NCI-H1048 (cell line): ENCODE results near the gene HLA-DRA.
"Not testable (repeated sequence)": the region's sequence is repeated elsewhere in the genome, so short reads cannot be mapped to it uniquely, and the experiment has no call there.

ENCODE experiments used
- DNase-seq: peaks from one replicate; lab custom pipeline; 2025; lab: John Stamatoyannopoulos, UW

The HLA-DRA gene

DNA sequence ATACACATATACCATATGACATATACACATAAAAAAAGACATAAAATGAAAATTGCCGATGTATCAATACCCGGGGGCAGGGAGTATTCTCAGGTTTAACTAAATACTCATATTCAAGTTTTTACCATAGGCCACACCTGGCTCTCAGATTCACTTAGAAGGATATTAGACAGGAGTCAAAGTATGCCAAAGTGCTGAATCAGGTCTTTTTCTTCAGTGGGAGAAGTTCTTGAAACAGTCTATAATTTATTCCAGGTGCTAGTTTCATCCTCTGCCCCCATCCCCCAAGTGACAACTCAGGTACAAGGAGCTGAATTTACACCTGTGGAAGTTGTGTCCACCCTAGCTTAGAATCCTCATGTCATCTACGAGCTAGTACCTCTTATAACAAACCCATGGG is 8.5 kb upstream of the HLA-DRA start:
- DNase-seq: no peak

DNA sequence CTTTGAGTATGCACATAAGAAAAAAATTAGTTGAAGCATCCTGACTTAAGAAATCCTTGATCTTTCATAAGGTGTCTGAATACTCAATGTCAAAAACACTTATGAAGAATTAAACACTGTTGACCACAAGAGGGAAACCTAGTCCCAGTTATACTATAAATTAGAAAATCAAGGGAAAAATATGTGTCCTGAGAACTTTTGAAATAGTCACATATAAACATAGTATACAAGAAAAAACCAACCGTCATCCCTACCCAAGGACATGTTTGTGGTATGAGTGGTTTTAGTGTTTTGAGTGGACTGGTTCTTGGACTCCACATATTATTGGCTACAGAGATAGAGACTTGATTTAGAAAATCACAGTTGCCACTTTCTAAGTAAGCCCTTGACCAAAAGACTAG is 7.6 kb upstream of the HLA-DRA start:
- DNase-seq: no peak

DNA sequence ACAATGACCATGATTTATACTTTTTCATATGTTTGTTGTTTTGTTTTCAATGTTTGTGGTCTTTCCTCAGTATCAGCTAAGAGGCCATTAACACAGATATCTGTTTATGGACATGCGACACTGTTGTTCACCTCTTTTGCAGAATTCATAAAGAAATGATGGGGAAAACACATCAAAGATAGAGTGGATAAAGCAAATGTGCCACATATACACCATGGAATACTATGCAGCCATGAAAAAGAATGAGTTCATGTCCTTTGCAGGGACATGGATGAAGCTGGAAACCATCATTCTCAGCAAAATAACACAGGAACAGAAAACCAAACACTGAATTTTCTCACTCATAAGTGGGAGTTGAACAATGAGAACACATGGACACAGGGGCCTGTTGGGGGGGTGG is 5.7 kb upstream of the HLA-DRA start:
- DNase-seq: not testable (repeated sequence)

DNA sequence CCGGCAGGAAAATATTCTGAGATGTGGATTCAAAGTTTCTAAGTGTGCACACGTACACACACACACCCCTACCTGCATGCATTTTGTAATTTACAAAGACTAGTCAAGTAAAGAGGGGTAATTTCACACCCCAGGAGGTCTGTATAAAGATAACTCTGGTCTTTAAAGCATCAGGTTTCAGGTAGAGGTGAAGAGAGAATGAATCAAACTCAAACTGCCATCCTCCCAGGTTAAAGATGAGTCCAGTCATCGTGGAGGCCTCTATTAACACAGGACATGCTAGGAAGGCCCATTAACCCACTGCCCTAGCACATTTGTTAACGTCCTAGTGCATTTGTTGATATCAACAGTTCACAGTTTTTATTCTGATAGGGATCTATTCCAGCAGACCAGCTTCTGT is 3.5 kb upstream of the HLA-DRA start:
- no peak for DNase-seq

DNA sequence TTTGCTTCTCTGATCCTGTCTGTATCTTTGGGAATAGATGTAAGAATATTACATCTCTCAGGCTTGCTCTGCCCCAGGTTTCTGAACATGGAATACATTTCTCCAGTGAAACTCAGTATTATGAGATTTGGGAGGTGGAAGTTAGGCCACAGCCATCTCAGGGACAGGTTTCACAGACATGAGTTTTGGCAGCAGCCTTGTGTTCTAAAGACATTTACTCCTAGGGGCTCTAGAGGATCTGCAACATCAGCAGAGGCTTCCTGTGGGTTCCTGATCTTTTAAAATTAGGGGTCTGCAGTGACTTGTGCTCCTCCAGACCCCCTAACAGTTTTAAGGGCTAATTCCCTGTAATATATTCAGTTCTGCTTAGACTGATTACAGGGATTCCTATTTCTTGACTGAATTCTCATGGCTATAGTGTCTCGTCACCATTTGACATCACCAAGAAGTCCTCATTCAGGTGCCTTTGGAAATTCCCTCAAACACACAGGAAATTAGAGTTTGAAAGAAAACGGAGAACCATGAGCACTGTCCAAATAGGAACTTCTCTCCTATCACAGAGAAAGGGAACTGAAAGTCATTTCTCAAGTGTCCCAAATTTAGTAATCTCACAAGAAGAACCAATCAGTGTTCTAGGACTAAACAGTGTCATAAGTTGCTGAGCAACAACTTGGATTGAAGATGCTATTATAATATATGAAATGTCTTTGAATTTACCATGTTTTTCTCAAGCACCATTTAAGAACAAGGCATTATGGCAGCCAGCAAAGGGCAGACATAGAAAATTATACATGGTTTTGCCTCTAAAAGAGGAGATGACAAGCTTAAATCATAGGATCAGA is 2.5 kb upstream of the HLA-DRA start:
- DNase-seq: no peak

DNA sequence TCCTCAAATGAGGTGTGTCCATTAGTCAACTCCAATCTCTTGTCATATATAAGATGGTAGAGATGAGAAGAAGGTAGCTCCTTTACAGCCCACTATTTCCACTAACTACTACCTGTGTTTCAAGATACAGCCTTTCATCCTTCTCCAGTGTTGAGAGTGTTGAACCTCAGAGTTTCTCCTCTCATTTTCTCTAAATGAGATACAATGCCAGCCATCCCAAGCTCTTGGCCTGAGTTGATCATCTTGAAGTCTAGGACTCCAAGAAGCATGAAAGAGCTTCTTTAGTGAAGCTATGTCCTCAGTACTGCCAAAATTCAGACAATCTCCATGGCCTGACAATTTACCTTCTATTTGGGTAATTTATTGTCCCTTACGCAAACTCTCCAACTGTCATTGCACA is 548 bp upstream of the HLA-DRA start:
- no peak for DNase-seq

DNA sequence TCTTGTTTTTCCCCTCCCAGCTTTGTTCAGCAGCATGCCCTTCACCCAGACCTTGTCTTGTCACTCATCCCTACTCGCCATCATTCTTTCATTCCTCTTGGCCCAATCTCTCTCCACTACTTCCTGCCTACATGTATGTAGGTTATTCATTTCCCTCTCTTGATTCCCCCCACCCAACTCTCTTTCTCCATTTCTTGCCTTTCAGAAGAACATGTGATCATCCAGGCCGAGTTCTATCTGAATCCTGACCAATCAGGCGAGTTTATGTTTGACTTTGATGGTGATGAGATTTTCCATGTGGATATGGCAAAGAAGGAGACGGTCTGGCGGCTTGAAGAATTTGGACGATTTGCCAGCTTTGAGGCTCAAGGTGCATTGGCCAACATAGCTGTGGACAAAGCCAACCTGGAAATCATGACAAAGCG is 2.6 kb downstream of the HLA-DRA start:
- DNase-seq: no peak

DNA sequence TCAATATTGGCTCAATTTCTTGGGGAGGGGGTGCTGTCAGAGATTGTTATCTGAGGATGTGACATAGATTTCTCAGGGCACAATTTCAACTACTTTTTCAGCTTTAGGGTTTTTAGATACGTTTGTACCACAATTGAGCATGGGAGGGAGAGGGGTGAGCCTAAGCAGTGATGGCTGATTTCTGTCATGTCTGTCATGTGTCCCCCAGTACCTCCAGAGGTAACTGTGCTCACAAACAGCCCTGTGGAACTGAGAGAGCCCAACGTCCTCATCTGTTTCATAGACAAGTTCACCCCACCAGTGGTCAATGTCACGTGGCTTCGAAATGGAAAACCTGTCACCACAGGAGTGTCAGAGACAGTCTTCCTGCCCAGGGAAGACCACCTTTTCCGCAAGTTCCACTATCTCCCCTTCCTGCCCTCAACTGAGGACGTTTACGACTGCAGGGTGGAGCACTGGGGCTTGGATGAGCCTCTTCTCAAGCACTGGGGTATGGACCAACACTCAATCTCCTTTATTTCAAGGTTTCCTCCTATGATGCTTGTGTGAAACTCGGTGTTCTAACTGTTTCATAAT is 3.4 kb downstream of the HLA-DRA start:
- no peak for DNase-seq

DNA sequence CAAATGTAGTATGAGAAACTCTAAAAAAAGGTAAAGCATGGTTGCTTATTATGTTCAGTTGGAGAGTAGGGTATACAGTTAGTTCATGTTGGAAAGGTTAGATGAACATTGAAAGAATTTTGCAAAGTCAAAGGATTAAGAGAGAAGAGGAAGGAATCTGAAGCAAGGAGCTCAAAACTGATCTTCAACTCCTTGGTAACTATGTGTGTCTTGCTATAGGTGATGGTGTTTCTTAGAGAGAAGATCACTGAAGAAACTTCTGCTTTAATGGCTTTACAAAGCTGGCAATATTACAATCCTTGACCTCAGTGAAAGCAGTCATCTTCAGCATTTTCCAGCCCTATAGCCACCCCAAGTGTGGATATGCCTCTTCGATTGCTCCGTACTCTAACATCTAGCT is 4.7 kb downstream of the HLA-DRA start:
- no peak for DNase-seq

DNA sequence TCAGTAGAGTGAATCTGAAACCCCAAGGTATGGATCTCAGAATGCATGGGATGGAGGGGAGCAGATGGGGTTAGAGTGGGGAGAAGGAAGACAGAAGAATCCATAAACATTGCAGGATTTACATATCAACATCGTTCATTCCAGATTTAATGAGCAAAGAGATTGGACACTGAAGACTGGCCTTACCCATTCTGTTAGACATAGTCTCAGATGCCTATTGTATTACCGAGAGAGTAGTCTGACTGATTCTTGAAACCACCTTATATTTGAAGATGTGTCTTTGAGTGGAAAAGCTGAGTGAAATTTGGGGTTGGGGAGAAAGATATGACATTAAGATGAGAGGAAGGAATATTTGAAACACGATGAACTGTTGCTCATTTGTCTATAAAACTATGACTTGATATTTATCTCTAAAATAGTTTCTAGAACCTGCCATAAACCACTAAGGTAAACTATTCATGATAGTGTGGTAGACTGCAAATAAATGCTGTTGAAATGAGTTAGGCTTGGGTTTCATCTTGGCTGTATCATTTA is 5.7 kb downstream of the HLA-DRA start:
- no peak for DNase-seq

DNA sequence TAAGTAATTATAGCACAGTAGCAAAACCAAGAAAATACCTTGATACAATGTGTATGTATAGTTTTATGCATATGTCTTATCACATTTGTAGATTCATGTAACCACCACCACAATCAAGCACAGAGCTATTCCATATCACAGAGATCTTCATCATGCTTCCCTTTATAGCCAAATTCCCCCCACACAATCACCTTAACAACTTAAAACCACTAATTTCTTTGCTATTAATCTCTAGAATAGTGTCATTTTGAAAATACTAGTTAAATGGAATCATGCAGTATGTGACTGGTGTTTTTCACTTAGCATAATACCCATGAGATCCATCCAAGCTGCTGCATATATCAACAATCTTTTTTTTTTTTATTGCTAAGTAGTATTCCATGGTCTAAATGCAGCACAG is 8.2 kb downstream of the HLA-DRA start:
- no peak for DNase-seq

DNA sequence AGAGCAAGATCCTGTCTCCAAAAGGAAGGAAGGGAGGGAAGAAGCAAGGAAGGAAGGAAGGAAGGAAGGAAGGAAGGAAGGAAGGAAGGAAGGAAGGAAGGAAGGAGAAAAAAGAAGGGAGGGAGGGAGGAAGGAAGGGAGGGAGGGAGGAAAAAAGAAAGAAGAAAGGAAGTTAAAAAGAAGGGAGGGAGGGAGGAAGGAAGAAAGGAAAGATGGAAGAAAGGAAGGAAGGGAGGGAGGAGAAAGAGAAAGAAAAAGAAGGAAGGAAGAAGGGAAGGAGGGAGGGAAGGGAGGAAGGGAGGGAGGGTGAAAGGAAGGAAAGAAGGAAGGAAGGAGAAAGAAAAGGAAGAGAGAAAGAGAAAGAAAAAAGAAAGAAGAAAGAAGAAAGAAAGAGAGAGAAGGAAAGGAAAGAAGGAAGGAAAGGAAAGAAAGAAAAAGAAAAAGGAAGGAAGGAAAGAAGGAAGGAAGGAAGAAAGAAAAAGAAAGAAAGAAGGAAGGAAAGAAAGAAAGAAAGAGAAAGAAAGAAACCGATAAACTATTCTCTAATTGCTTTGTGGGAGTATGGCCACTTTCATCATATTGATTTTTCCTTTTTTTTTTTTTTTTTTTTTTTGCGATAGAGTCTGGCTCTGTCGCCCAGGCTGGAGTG is 9.5 kb downstream of the HLA-DRA start:
- no peak for DNase-seq

DNA sequence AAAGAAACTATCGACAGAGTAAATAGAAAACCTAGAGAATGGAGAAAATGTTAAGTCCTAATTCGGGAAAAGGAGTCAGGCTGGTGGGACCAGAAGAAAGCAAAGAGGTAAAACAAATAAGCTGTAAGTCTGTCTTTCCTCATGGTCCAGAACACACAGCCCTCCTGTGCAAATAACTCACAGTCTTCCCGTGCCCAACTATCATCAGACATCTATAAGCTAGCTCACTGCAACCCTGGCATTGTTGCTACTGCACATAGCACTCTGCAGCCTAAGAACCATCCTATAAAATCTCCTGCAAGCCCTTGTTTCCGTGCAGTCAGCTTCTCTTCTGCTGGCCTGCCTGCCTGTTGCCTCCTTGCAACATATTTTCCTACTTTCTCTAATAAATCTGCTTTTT is 17.4 kb downstream of the HLA-DRA start:
- DNase-seq: no peak

DNA sequence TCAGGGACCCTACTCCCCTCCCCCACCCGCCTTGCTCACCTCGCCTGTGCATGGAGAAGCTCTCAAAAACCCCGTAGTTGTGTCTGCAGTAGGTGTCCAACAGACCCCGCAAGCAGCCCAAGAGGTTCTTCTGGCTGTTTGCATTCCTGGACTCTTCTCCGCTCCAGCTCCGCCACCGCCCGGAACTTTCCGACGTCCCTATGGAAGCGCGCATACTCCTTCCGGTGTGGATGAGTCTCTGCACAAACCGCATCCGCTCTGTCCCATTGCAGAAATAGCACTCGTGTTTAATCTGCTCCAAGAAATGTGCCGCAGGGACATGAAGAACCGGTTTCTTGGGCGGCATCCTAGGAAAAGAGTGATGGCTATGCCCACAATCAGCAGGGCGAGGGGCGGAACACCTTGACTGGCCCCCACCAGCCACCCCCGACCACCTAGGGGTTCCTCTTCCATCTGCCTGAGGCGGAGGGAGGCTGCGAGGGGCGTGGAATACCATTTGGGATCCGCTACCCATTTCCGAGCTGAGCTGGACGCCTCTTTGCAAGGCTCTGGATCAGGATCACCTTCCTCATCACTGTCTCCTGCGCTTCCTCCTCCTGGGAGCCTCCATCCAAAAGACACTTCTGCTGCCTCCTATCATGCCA is 20.2 kb downstream of the HLA-DRA start:
- DNase-seq: no peak

DNA sequence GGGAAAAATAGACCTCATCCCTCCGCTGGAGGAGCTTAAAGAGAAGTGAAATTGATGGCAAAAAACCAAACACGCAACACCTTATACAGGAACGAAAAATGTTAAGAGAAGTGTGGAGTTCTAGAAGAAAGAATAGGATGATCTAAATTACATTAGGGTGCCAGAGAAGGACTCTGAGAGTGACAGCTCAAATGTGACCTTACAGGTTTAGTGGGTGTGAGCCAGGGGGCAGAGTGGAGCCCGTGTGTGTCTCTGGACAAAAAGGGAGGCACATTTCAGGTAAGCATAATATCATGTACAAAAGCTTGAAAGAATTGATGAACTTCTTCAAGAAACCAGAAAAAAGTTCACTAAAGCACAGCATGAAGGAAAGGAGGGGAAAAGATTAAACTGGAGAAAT is 20.8 kb downstream of the HLA-DRA start:
- no peak for DNase-seq

DNA sequence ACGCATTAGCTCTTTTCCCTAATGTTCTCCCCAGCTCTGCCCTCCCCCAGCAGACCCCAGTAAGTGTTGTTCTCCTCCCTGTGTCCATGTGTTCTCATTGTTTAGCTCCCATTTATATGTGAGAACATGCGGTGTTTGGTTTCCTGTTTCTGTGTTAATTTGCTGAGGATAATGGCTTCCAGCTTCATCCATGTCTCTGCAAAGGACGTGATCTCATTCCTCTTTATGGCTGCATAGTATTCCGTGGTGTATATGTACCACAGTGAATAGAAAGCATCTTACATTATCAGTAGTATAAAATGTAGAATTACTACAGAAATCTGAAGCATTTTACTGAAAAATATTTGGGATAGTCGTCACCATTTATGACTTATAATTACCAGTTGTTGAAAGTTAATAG is 21.8 kb downstream of the HLA-DRA start:
- no peak for DNase-seq

DNA sequence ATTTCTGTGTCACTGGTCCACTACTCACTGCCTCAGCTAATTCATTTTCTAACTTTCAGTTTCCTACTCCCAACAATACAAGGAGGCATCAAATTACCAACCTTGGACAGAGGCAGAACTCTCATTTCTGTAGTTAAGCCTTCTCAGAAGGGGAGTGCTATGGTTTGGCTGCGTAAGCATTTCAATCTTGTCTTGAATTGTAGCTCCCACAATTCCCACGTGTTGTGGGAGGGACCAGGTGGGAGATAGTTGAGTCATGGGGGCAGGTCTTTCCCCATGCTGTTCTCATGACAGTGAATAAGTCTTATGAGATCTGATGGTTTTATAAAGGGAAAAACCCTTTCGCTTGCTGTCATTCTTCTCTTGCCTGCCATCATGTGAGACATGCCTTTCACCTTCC is 22.9 kb downstream of the HLA-DRA start:
- no peak for DNase-seq

DNA sequence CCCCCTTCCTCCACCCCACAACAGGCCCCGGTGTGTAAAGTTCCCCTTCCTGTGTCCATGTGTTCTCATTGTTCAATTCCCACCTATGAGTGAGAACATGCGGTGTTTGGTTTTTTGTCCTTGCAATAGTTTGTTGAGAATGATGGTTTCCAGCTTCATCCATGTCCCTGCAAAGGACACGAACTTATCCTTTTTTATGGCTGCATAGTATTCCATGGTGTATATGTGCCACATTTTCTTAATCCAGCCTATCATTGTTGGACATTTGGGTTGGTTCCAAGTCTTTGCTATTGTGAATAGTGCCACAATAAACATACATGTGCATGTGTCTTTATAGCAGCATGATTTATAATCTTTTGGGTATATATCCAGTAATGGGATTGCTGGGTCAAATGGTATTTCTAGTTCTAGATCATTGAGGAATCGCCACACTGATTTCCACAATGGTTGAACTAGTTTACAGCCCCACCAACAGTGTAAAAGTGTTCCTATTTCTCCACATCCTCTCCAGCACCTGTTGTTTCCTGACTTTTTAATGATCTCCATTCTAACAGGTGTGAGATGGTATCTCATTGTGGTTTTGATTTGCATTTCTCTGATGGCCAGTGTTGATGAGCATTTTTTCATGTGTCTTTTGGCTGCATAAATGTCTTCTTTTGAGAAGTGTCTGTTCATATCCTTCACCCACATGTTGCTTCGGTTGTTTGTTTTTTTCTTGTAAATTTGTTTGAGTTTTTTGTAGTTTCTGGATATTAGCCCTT is 28.2 kb downstream of the HLA-DRA start:
- DNase-seq: not testable (repeated sequence)

DNA sequence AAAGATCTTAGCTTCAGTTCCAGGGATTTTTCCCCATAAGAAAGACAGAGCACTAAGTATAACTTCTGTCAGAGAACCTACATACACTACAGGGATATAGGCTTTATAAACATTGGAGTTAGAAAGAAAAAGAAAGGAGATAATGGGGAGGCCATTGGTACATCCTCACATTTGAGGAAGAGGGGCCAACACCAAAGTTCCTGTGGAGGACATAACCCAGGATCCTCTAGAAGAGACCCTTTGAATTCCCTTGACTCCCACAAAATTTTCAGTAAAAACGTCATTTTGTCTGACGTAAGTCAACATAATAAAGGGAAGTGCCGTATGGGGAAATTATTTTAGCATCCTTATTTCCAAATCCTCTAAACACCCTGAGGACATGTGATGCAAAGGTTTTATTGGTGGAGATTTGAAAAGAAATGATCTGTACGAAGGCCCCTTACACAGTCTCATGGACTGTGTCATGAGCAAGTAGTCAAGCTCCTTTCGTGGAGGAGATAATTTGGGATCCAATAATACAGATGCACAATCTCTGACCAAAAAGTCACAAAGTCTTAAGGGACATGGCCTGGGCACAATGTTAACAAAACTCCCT is 33.2 kb downstream of the HLA-DRA start:
- no peak for DNase-seq

DNA sequence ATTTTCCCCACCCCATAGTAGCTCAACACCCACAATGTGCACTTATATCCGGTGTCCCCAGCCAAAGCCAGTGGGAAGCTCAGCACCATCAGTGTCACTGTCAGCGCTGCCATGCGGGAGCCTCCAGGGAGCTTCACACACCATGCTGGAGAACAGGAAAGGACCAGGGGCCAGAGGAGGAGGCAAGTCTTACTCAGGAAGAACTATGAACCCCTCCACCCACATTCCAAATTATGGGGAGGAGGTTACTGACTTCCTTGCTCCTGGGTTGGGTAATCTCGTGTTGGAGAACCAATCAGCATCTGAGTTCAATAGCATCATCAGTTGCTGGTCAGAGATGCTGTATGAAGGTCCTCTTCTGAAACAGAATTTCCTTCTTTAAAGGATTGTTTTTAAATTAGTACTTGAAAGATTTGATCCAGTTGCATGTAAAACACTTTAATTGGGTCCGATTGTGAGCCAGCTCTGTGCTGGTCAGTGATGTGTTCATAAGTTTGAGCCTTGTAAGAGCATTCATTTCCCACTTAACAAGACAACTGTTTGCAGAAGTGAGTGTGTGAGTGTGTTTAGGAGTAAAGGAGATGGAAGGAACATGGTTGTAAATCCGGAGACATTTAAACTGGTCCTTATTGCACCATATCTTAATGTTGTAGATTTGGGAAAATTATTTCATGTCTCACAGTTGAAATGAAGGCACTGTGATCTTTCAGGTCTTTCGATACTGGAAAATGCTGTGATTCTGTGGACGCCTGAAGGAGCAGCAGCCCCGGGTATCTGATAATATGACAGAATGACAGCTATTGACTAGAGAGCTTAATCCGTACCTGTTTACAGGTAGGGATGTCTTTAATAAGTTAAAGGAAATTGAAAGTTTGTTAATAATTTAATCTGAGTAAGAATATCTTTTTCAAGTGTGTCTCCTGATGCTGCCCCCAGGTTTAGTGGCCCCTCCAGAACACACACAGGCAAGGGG is 34.0 kb downstream of the HLA-DRA start:
- not testable (repeated sequence) for DNase-seq
